IgD-negative memory B cell (primary cell): ENCODE measurements around the gene KCNK3. TPM values are rescaled to one million over a fixed set of nuclear protein-coding genes. Genes with fewer than 3 reads are reported as not detected.

Experiments used
- H3K27ac Mint-ChIP-seq, 3 donors: one replicate each; pipeline ENCODE4 v1.8.0; 2020 to 2022; ENCODE audit warnings: mild to moderate bottlenecking in 3 of 3, mixed read lengths in 3 of 3, moderate library complexity in 1 of 3
- H3K27me3 Mint-ChIP-seq: one replicate; pipeline ENCODE4 v1.8.0; 2021; ENCODE audit warnings: mixed read lengths
- H3K36me3 Mint-ChIP-seq: one replicate; pipeline ENCODE4 v1.8.0; 2020; ENCODE audit warnings: mild to moderate bottlenecking, mixed read lengths
- H3K4me1 Mint-ChIP-seq, 3 donors: one replicate each; pipeline ENCODE4 v1.8.0; 2020 to 2022; ENCODE audit warnings: mixed read lengths in 3 of 3, mild to moderate bottlenecking in 1 of 3
- H3K4me3 Mint-ChIP-seq, 4 donors: one replicate each; pipeline ENCODE4 v1.8.0; 2020 to 2022; ENCODE audit warnings: mild to moderate bottlenecking in 4 of 4, mixed read lengths in 4 of 4, moderate library complexity in 3 of 4
- H3K9me3 Mint-ChIP-seq, 3 donors: one replicate each; pipeline ENCODE4 v1.8.0; 2020 to 2021; ENCODE audit warnings: mixed read lengths in 3 of 3, mild to moderate bottlenecking in 1 of 3
- polyA plus RNA-seq: library from polyadenylated mRNA; unstranded; fragments of 300-500 nt; fragmentation: Illumina TruSeq; gene quantifications from one replicate; pipeline ENCODE4 v1.2.3, GENCODE V29; 2021

The KCNK3 gene
- polyA plus RNA-seq, result not detected

- Mint-ChIP-seq H3K9me3 (peaks cover 0 to 3% (median 0%) of the 10 kb centered on the region in 3 donors), H3K4me3 (peak within 1 kb of the TSS in 1 of 4 donors; percentile 9), H3K27ac (no peak within 1 kb of the TSS), H3K27me3 (peaks cover 40% of the 10 kb centered on the region), H3K36me3 (no peaks in the 10 kb centered on the region), H3K4me1 (peaks cover 5 to 7% (median 5%) of the 10 kb centered on the region in 3 donors)
Measured at GRCh38 chr2:26692279-26692896, at the start of gene KCNK3. Gene KCNK3, plus strand, starts transcription at chr2:26692722. Its CDS starts 154 bp downstream, at chr2:26692876.

- Mint-ChIP-seq H3K27me3 (peaks cover 7% of the 10 kb centered on the region), H3K36me3 (no peaks in the 10 kb centered on the region), H3K27ac (no peak overlapping the region), H3K4me3 (no peak overlapping the region), H3K9me3 (no peaks in the 10 kb centered on the region), H3K4me1 (no peaks in the 10 kb centered on the region)
Measured at GRCh38 chr2:26644188-26644835, 48.2 kb upstream of the KCNK3 start.

- H3K9me3 Mint-ChIP-seq, result no peaks in the 10 kb centered on the region
- H3K4me3 Mint-ChIP-seq, result no peak overlapping the region
- H3K4me1 Mint-ChIP-seq, result no peaks in the 10 kb centered on the region
- H3K36me3 Mint-ChIP-seq, result no peaks in the 10 kb centered on the region
- H3K27ac Mint-ChIP-seq, result no peak overlapping the region
- H3K27me3 Mint-ChIP-seq, result peaks cover 7% of the 10 kb centered on the region
Measured at GRCh38 chr2:26645762-26646161, 46.8 kb upstream of the KCNK3 start.

GRCh38 chr2:26646986-26647672 is 45.4 kb upstream of the KCNK3 start:
- no peaks in the 10 kb centered on the region for H3K36me3 Mint-ChIP-seq
- no peak overlapping the region for H3K4me3 Mint-ChIP-seq
- peaks cover 13% of the 10 kb centered on the region for H3K27me3 Mint-ChIP-seq
- H3K27ac Mint-ChIP-seq, result no peak overlapping the region
- no peaks in the 10 kb centered on the region for H3K9me3 Mint-ChIP-seq
- H3K4me1 Mint-ChIP-seq, result no peaks in the 10 kb centered on the region

GRCh38 chr2:26647981-26648380 is 44.5 kb upstream of the KCNK3 start:
- no peaks in the 10 kb centered on the region for H3K36me3 Mint-ChIP-seq
- H3K4me3 Mint-ChIP-seq, result no peak overlapping the region
- no peaks in the 10 kb centered on the region for H3K9me3 Mint-ChIP-seq
- H3K27ac Mint-ChIP-seq, result no peak overlapping the region
- H3K27me3 Mint-ChIP-seq, result peaks cover 15% of the 10 kb centered on the region
- H3K4me1 Mint-ChIP-seq, result no peaks in the 10 kb centered on the region

- Mint-ChIP-seq H3K27ac (no peak overlapping the region), H3K4me1 (no peaks in the 10 kb centered on the region), H3K27me3 (peaks cover 15% of the 10 kb centered on the region), H3K36me3 (no peaks in the 10 kb centered on the region), H3K9me3 (peaks cover 0 to 2% (median 0%) of the 10 kb centered on the region in 3 donors), H3K4me3 (no peak overlapping the region)
Measured at GRCh38 chr2:26648516-26648915, 44.0 kb upstream of the KCNK3 start.

GRCh38 chr2:26649322-26649721 is 43.2 kb upstream of the KCNK3 start:
- Mint-ChIP-seq H3K4me1 (no peaks in the 10 kb centered on the region), H3K36me3 (no peaks in the 10 kb centered on the region), H3K4me3 (no peak overlapping the region), H3K9me3 (peaks cover 0 to 2% (median 0%) of the 10 kb centered on the region in 3 donors), H3K27ac (no peak overlapping the region), H3K27me3 (peaks cover 12% of the 10 kb centered on the region)

GRCh38 chr2:26649992-26650712 is 42.4 kb upstream of the KCNK3 start:
- Mint-ChIP-seq H3K27ac (no peak overlapping the region), H3K27me3 (peaks cover 12% of the 10 kb centered on the region), H3K4me3 (no peak overlapping the region), H3K36me3 (no peaks in the 10 kb centered on the region), H3K9me3 (peaks cover 0 to 2% (median 0%) of the 10 kb centered on the region in 3 donors), H3K4me1 (no peaks in the 10 kb centered on the region)

- no peaks in the 10 kb centered on the region for H3K36me3 Mint-ChIP-seq
- H3K27ac Mint-ChIP-seq, result no peak overlapping the region
- peaks cover 0 to 4% (median 0%) of the 10 kb centered on the region in 3 donors for H3K9me3 Mint-ChIP-seq
- no peak overlapping the region for H3K4me3 Mint-ChIP-seq
- H3K4me1 Mint-ChIP-seq, result no peaks in the 10 kb centered on the region
- peaks cover 10% of the 10 kb centered on the region for H3K27me3 Mint-ChIP-seq
Measured at GRCh38 chr2:26650713-26651469, 41.6 kb upstream of the KCNK3 start.

- H3K9me3 Mint-ChIP-seq, result peaks cover 0 to 5% (median 0%) of the 10 kb centered on the region in 3 donors
- H3K27ac Mint-ChIP-seq, result no peak overlapping the region
- H3K4me3 Mint-ChIP-seq, result no peak overlapping the region
- H3K27me3 Mint-ChIP-seq, result peaks cover 9% of the 10 kb centered on the region
- H3K4me1 Mint-ChIP-seq, result no peaks in the 10 kb centered on the region
- no peaks in the 10 kb centered on the region for H3K36me3 Mint-ChIP-seq
Measured at GRCh38 chr2:26651470-26651771, 41.1 kb upstream of the KCNK3 start.

GRCh38 chr2:26651799-26652198 is 40.7 kb upstream of the KCNK3 start:
- Mint-ChIP-seq H3K9me3 (peaks cover 0 to 5% (median 0%) of the 10 kb centered on the region in 3 donors), H3K27me3 (peaks cover 9% of the 10 kb centered on the region), H3K4me3 (no peak overlapping the region), H3K36me3 (no peaks in the 10 kb centered on the region), H3K27ac (no peak overlapping the region), H3K4me1 (no peaks in the 10 kb centered on the region)

GRCh38 chr2:26652361-26653041 is 40.0 kb upstream of the KCNK3 start:
- H3K27me3 Mint-ChIP-seq, result peaks cover 11% of the 10 kb centered on the region
- H3K4me1 Mint-ChIP-seq, result no peaks in the 10 kb centered on the region
- no peaks in the 10 kb centered on the region for H3K36me3 Mint-ChIP-seq
- H3K4me3 Mint-ChIP-seq, result no peak overlapping the region
- peaks cover 0 to 5% (median 3%) of the 10 kb centered on the region in 3 donors for H3K9me3 Mint-ChIP-seq
- no peak overlapping the region for H3K27ac Mint-ChIP-seq

GRCh38 chr2:26653207-26654060 is 39.1 kb upstream of the KCNK3 start:
- Mint-ChIP-seq H3K27me3 (peaks cover 17% of the 10 kb centered on the region), H3K9me3 (peaks cover 0 to 6% (median 4%) of the 10 kb centered on the region in 3 donors), H3K4me1 (no peaks in the 10 kb centered on the region), H3K36me3 (no peaks in the 10 kb centered on the region), H3K4me3 (no peak overlapping the region), H3K27ac (no peak overlapping the region)

GRCh38 chr2:26654061-26654340 is 38.5 kb upstream of the KCNK3 start:
- Mint-ChIP-seq H3K27ac (no peak overlapping the region), H3K9me3 (peaks cover 0 to 8% (median 7%) of the 10 kb centered on the region in 3 donors), H3K4me1 (no peaks in the 10 kb centered on the region), H3K27me3 (peaks cover 19% of the 10 kb centered on the region), H3K4me3 (no peak overlapping the region), H3K36me3 (no peaks in the 10 kb centered on the region)
